Left forelimb (tissue), 1 donor: ENCODE data around the gene PPP6R1.
"Not testable (repeated sequence)": the region's sequence is repeated elsewhere in the genome, so short reads cannot be mapped to it uniquely, and the experiment has no call there.

ENCODE experiments used
- DNase-seq: peaks from one replicate; pipeline ENCODE4 v3.0.0-alpha.2; 2018; ENCODE audit warnings: low spot score

PPP6R1 gene

GRCh38 chr19:55224679-55225414 is 34.0 kb downstream of the PPP6R1 start:
- not testable (repeated sequence) for DNase-seq

- DNase-seq, result no peak
Measured at GRCh38 chr19:55224038-55224665, 34.7 kb downstream of the PPP6R1 start.

GRCh38 chr19:55223291-55224037 is 35.4 kb downstream of the PPP6R1 start:
- DNase-seq, result no peak

- no peak for DNase-seq
Measured at GRCh38 chr19:55220525-55220924, 38.3 kb downstream of the PPP6R1 start.

GRCh38 chr19:55216461-55217198 is 42.2 kb downstream of the PPP6R1 start:
- DNase-seq, result peak; percentile 86

GRCh38 chr19:55213547-55213946 is 45.3 kb downstream of the PPP6R1 start:
- DNase-seq, result no peak

GRCh38 chr19:55212447-55212846 is 46.4 kb downstream of the PPP6R1 start:
- no peak for DNase-seq

GRCh38 chr19:55209693-55210472 is 48.9 kb downstream of the PPP6R1 start:
- DNase-seq, result no peak

GRCh38 chr19:55208880-55209692 is 49.7 kb downstream of the PPP6R1 start, which contains the start of gene PTPRH:
TSS of gene PTPRH (minus strand) at chr19:55209501. CDS start at chr19:55209433, 68 bp downstream.
- DNase-seq, result no peak

GRCh38 chr19:55206664-55207500 is 51.9 kb downstream of the PPP6R1 start:
- DNase-seq, result no peak

GRCh38 chr19:55202199-55202598 is 56.6 kb downstream of the PPP6R1 start:
- DNase-seq, result not testable (repeated sequence)

- no peak for DNase-seq
Measured at GRCh38 chr19:55199620-55200204, 59.1 kb downstream of the PPP6R1 start.

GRCh38 chr19:55198651-55199050 is 60.2 kb downstream of the PPP6R1 start:
- DNase-seq, result no peak

- no peak for DNase-seq
Measured at GRCh38 chr19:55197528-55197927, 61.3 kb downstream of the PPP6R1 start.

GRCh38 chr19:55196803-55197202 is 62.0 kb downstream of the PPP6R1 start:
- DNase-seq, result no peak

- no peak for DNase-seq
Measured at GRCh38 chr19:55193481-55193880, 65.3 kb downstream of the PPP6R1 start.

GRCh38 chr19:55189403-55189835 is 69.4 kb downstream of the PPP6R1 start:
- DNase-seq, result no peak

GRCh38 chr19:55188625-55189024 is 70.2 kb downstream of the PPP6R1 start:
- DNase-seq, result no peak

- DNase-seq, result no peak
Measured at GRCh38 chr19:55186080-55186479, 72.7 kb downstream of the PPP6R1 start.
